ENCODE results near the gene GLE1.
"Not testable (repeated sequence)": the region's sequence is repeated elsewhere in the genome, so short reads cannot be mapped to it uniquely, and the experiment has no call there.

GLE1 gene

DNA sequence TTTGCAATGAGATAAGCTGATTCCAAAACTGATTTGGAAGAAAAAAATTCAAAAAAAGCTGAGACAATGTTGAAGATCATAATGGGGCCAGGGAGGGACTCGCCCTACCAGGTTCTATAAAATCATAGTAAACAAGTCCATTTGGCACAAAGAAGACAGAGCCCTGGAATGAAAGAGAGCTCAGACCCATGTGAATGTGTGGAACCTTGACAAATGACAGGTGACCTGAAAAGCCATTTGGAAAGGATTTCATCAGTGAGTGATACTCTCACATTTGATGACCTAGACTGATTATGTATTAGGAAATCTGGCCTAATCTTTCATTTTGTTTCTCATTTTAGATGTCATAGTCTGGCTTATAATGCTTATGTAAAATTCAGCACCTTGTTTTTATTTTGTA is 74.7 kb downstream of the GLE1 start:
- TF ChIP-seq ZFX (IDR thresholded peaks at IDR 0.05; ENCODE audit: borderline replicate concordance): no peak
- TF ChIP-seq, protein P1, sequence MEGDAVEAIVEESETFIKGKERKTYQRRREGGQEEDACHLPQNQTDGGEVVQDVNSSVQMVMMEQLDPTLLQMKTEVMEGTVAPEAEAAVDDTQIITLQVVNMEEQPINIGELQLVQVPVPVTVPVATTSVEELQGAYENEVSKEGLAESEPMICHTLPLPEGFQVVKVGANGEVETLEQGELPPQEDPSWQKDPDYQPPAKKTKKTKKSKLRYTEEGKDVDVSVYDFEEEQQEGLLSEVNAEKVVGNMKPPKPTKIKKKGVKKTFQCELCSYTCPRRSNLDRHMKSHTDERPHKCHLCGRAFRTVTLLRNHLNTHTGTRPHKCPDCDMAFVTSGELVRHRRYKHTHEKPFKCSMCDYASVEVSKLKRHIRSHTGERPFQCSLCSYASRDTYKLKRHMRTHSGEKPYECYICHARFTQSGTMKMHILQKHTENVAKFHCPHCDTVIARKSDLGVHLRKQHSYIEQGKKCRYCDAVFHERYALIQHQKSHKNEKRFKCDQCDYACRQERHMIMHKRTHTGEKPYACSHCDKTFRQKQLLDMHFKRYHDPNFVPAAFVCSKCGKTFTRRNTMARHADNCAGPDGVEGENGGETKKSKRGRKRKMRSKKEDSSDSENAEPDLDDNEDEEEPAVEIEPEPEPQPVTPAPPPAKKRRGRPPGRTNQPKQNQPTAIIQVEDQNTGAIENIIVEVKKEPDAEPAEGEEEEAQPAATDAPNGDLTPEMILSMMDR (IDR thresholded peaks at IDR 0.05): no peak
- H3K27ac ChIP-seq: no peak overlapping the region

DNA sequence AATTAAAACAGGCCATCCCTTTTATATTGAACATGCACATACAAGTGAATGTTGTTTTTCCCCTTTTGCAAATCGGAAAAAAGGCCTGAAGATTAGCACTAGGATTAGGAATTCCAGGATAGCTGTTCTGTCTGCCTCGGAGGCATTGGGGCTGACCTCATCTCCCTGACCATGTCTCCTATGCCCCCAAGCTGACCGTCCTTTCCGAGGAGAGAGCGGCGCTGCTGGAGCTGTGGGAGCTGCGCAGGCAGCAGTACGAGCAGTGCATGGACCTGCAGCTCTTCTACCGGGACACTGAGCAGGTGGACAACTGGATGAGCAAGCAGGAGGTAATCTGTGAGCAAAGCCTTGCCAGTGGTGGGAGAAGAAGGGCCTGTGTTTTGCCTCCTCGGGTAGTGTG is 76.2 kb downstream of the GLE1 start:
- no peak for TF ChIP-seq ZFX (IDR thresholded peaks at IDR 0.05; ENCODE audit: borderline replicate concordance)
- TF ChIP-seq, protein P1 (IDR thresholded peaks at IDR 0.05): no peak
- H3K27ac ChIP-seq: no peak overlapping the region

DNA sequence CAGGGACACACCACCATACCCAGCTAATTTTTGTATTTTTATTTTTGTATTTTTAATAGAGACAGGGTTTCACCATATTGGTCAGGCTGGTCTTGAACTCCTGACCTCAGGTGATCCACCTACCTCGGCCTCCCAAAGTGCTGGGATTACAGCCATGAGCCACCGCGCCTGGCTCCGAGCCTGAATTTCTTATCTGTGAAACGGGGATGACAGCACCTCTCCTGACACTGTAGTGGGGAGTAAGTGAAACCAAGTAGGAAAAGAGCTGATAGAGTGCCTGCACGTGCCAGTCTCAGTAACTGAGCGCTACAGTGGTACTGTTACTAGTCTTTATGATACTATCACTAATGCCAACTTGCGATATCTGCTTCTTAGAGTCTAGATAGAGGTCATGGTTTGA is 80.6 kb downstream of the GLE1 start:
- H3K27ac ChIP-seq: not testable (repeated sequence)

DNA sequence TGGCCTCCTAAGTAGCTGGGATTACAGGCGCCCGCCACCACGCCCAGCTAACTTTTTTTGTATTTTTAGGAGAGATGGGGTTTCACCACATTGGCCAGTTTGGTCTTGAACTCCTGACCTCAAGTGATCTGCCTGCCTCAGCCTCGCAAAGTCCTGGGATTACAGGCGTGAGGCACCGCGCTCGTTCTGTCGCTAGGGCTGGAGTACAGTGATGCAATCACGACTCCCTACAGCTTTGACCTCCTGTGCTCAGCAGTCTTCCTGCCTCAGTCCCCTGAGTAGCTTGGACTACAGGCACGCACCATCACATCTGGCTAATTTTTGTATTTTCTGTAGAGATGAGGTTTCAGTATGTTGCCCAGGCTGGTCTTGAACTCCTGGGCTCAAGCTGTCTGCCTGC is 82.4 kb downstream of the GLE1 start:
- H3K27ac ChIP-seq: not testable (repeated sequence)

DNA sequence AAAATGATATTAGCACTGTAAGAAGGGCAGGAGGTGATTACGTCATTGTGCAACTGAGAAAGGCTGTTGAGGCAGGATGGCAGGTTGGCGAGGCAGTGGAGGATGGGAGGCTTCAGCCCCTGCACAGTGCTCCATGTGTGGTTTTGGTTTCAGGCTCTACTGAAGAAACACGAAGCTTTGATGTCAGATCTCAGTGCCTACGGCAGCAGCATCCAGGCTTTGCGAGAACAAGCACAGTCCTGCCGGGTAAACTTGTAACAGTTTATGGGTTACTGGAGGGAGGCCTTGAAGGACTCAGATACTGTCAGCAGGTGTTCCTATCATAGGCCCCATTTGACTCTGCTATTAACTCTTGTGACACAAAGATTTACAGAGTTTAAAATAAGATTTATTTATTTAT is 82.9 kb downstream of the GLE1 start:
- no peak overlapping the region for H3K27ac ChIP-seq
- no peak for TF ChIP-seq ZFX (IDR thresholded peaks at IDR 0.05; ENCODE audit: borderline replicate concordance)
- TF ChIP-seq, protein P1 (IDR thresholded peaks at IDR 0.05): no peak

DNA sequence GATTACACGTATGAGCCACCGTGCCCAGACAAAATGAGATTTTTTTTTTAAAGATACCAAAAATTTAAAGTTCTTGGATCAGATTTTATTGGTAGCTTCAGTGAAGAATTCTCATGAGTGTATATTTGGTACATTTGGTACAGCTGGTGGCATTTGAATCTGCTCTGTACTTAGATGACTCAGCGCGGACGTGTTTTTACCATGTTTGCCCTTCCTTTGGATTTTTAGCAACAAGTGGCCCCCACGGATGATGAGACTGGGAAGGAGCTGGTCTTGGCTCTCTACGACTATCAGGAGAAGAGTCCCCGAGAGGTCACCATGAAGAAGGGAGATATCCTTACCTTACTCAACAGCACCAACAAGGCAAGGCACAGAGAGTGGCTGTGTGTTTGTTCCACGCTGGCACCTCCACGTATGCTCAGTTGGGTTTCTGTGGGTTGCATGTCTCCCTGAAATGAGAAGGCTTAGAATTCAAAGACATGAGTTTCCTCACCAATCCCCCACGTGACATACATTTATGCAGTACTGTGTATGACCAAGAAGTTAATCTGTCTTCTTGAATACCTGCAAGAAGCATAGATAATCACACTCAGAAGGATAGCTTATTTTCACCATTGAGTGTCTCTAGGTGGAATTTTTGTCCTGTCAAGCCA is 84.2 kb downstream of the GLE1 start:
- no peak for TF ChIP-seq ZFX (IDR thresholded peaks at IDR 0.05; ENCODE audit: borderline replicate concordance)
- TF ChIP-seq, protein P1 (IDR thresholded peaks at IDR 0.05): no peak
- no peak overlapping the region for H3K27ac ChIP-seq

Data from 22Rv1 (cell line).